Gastroesophageal sphincter (tissue), 3 donors: ENCODE results near the gene ZBTB22.

Source experiments
- EP300 ChIP-seq: sonication (generic); formaldehyde crosslinking; IDR thresholded peaks from one replicate; pipeline ENCODE4 v1.6.1; 2017; ENCODE audit warnings: antibody characterized with exemption, mild to moderate bottlenecking
- POLR2A ChIP-seq, 2 donors: fragments of 450-650 bp; IDR thresholded peaks; one replicate each; pipeline ENCODE4 v1.6.1; 2017; ENCODE audit warnings: antibody characterized with exemption in 2 of 2, mild to moderate bottlenecking in 2 of 2, moderate library complexity in 1 of 2
- POLR2AphosphoS5 ChIP-seq: sonication (generic); formaldehyde crosslinking; IDR thresholded peaks from one replicate; pipeline ENCODE4 v1.6.1; 2017; ENCODE audit warnings: antibody characterized with exemption
- TF ChIP-seq, protein P1 (sequence below), 4 experiments: fragments of 200-600 bp in 2 of 4; fragments of 450-650 bp in 2 of 4; sonication (generic) in 1 of 4; IDR thresholded peaks; one replicate each; pipeline ENCODE4 v1.5.1; 2017 to 2019; ENCODE audit warnings: antibody characterized with exemption in 4 of 4, mild to moderate bottlenecking in 2 of 4, moderate library complexity in 2 of 4

DNA sequence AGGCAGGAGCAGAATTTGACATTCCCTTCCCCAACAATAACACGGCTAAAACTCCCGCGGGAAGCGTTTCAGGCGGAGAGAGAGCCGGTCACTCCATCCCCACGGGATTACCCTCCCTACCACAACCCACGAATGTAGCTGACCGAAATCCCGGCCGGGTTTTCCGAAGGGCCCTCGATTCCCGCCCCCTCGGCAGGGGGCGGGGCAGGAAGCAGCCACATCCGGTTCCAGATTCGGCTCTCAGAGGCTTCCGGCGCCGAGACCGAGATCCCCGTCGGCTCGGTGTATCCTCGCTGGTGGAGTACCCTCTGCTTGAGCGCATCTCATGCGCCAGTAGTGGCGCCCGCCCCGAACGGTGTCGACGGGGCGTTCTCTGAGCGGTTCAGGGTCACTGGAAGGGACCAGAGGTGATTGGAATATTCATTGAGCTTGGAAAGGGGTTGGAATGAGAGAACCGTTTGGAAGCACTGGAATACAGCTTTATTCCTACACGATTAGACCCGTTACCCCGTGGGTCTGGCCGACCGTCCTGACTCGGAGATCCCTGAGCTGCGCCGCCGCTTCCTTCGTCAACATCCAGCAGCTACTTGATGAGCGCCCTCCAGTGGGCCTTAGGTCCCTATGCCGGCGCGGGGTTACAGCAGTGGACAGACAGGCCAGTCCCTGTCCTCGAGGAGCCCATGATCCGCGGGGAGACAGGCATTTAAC is 18.2 kb downstream of the ZBTB22 start:
- TF ChIP-seq, protein P1, sequence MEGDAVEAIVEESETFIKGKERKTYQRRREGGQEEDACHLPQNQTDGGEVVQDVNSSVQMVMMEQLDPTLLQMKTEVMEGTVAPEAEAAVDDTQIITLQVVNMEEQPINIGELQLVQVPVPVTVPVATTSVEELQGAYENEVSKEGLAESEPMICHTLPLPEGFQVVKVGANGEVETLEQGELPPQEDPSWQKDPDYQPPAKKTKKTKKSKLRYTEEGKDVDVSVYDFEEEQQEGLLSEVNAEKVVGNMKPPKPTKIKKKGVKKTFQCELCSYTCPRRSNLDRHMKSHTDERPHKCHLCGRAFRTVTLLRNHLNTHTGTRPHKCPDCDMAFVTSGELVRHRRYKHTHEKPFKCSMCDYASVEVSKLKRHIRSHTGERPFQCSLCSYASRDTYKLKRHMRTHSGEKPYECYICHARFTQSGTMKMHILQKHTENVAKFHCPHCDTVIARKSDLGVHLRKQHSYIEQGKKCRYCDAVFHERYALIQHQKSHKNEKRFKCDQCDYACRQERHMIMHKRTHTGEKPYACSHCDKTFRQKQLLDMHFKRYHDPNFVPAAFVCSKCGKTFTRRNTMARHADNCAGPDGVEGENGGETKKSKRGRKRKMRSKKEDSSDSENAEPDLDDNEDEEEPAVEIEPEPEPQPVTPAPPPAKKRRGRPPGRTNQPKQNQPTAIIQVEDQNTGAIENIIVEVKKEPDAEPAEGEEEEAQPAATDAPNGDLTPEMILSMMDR (IDR thresholded peaks at IDR 0.05) = peak in 3 of 4 experiments; percentile 65 to 79 (median 69)
- TF ChIP-seq POLR2A (IDR thresholded peaks at IDR 0.05) = peak; percentile 61 to 73
- TF ChIP-seq EP300 = no peak
- peak; percentile 90 for TF ChIP-seq POLR2AphosphoS5
